AG09309 (cell line): ENCODE measurements around the gene OMA1.
"Not testable (repeated sequence)": the region's sequence is repeated elsewhere in the genome, so short reads cannot be mapped to it uniquely, and the experiment has no call there.

Source experiments
- DNase-seq: peaks from one replicate; pipeline ENCODE4 v3.0.0-alpha.2; 2010; ENCODE audit warnings: low read depth
- H3K4me3 ChIP-seq: 2 replicates; pipeline ENCODE4 v1.5.1; 2011; ENCODE audit warnings: mild to moderate bottlenecking, low read depth, low read length, moderate library complexity; ENCODE audit not compliant: control insufficient read depth
- TF ChIP-seq, protein P1 (sequence below): IDR thresholded peaks from 2 replicates; pipeline ENCODE4 v1.5.1; 2011; ENCODE audit warnings: mild to moderate bottlenecking, low read depth, low read length, inconsistent platforms; ENCODE audit not compliant: insufficient read depth, control insufficient read depth; ENCODE audit errors: missing control alignments

The OMA1 gene

GRCh38 chr1:58508629-58509028, 37.9 kb downstream of the OMA1 start:
- TF ChIP-seq, protein P1, sequence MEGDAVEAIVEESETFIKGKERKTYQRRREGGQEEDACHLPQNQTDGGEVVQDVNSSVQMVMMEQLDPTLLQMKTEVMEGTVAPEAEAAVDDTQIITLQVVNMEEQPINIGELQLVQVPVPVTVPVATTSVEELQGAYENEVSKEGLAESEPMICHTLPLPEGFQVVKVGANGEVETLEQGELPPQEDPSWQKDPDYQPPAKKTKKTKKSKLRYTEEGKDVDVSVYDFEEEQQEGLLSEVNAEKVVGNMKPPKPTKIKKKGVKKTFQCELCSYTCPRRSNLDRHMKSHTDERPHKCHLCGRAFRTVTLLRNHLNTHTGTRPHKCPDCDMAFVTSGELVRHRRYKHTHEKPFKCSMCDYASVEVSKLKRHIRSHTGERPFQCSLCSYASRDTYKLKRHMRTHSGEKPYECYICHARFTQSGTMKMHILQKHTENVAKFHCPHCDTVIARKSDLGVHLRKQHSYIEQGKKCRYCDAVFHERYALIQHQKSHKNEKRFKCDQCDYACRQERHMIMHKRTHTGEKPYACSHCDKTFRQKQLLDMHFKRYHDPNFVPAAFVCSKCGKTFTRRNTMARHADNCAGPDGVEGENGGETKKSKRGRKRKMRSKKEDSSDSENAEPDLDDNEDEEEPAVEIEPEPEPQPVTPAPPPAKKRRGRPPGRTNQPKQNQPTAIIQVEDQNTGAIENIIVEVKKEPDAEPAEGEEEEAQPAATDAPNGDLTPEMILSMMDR, result no peak
- H3K4me3 ChIP-seq, result no peak overlapping the region
- no peak for DNase-seq

GRCh38 chr1:58505286-58505685, 41.2 kb downstream of the OMA1 start:
- no peak for DNase-seq
- H3K4me3 ChIP-seq, result no peak overlapping the region
- TF ChIP-seq, protein P1, result no peak

DNA sequence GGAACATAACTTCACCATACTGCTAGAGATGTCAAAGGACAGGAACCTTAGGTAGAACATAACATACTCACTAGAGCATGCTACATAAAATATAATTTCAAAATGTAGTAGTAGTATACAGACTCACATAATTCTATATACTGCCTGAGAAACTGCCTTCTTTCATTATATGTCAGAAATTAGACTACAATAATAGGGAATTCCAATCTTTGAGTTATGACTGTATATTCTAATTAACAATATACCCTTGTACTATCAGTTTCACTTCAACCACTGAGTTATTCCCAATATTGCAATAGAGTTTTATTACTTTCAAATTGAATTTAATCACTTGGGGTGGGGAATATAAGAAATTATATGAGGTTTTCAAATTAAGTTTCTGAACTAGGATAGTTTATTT, 44.0 kb downstream of the OMA1 start:
- TF ChIP-seq, protein P1, result no peak
- H3K4me3 ChIP-seq, result no peak overlapping the region
- no peak for DNase-seq

- no peak overlapping the region for H3K4me3 ChIP-seq
- no peak for DNase-seq
- TF ChIP-seq, protein P1, result no peak
These were observed 46.5 kb downstream of the OMA1 start for GRCh38 chr1:58500043-58500442.

DNA sequence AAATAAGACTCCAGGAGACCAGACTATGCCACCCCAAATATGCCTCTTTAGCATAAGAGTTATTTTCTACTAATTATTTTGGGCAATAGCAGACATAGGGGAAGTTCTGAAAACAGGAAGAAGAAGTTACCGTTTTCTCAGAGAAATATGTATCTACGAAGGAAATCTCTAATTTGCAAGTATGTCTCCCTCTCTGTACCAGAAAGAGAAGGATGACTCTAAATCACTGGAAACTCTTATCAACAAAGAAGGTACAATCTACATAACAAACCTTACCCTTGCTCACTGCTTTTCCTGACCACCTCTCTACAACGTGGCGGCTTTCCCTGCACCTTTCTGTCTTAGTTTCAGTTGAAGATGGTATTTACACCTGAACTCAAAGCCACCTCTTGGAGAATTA, 49.0 kb downstream of the OMA1 start:
- H3K4me3 ChIP-seq, result no peak overlapping the region
- DNase-seq, result no peak
- TF ChIP-seq, protein P1, result no peak

DNA sequence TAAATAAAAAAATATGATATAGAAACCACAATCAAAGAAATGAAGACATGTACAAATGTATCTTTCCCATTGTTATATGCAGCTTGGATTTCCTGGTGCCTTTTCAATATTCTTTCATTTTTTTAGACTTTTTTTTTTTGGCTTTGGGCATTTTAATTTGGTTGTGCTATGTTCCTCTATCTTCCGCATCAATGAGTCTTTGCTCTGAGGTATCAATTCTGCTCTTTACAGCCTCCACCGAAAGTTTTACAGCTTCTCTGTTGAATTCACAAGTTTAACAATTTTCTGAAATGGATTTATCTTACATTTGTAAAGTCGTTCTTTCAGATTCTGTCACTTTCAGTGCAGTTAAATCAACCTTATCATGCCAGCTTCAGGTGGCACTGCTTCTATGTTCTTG, 50.5 kb downstream of the OMA1 start:
- TF ChIP-seq, protein P1, result no peak
- H3K4me3 ChIP-seq, result no peak overlapping the region
- no peak for DNase-seq

- not testable (repeated sequence) for DNase-seq
These were observed 57.6 kb downstream of the OMA1 start for GRCh38 chr1:58488914-58489313.

More at GRCh38 chr1:58488914-58489313, 57.6 kb downstream of the OMA1 start:
- H3K4me3 ChIP-seq, result not testable (repeated sequence)
